Stimulated activated CD4-positive, alpha-beta T cell treated with anti-CD3 and anti-CD28 coated beads, Interleukin-1b, Interleukin-23, amount 100 ng/mL, for 24 hours (primary cell): ENCODE measurements around the gene NYAP2.

Experiments used
- DNase-seq, 4 experiments: peaks; one replicate each; pipeline ENCODE4 v3.0.0-alpha.2; 2020; ENCODE audit warnings: low read depth in 4 of 4, low spot score in 1 of 4

NYAP2 gene

GRCh38 chr2:225615514-225615913 is 216.0 kb downstream of the NYAP2 start:
- DNase-seq: no peak

GRCh38 chr2:225616372-225616771 is 216.9 kb downstream of the NYAP2 start:
- DNase-seq: no peak

GRCh38 chr2:225616848-225617247 is 217.3 kb downstream of the NYAP2 start:
- DNase-seq: no peak

DNA sequence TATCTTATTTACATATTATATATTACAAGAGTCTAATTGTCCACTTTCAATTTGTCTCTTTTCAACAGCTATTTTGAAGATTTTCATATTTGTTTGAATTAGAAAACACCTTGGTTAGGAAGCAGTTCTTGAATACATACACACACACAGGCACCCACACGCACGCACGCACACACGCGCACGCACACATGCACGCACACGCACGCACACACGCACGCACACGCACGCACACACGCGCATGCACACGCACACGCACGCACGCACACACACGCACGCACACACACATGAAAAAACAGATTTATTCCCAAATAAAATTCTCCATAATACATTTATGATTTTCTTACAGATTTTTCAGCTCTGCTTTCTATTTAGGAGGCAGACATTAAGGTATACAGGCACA is 220.7 kb downstream of the NYAP2 start:
- DNase-seq: no peak

GRCh38 chr2:225630824-225631533 is 231.5 kb downstream of the NYAP2 start:
- DNase-seq: no peak

DNA sequence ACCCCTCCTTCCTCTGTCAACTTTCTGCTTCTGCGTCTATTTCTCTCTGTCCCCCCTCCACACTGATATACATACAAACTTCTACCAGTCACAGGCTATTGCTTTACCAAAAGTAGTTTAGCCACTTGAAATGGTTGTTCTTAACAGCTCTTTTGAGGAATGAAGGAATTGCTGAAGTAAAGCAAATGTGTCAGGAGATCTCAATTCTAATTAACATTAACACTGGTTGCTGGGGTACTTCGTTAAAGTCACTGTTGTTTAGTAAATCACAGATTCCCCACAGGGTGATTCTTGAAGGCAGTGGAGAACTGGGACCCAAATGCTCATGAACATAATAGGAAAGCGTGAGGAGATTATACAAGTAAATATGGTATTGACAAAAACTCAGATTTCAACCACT is 232.8 kb downstream of the NYAP2 start:
- DNase-seq: no peak

GRCh38 chr2:225636558-225636957 is 237.0 kb downstream of the NYAP2 start:
- no peak for DNase-seq

DNA sequence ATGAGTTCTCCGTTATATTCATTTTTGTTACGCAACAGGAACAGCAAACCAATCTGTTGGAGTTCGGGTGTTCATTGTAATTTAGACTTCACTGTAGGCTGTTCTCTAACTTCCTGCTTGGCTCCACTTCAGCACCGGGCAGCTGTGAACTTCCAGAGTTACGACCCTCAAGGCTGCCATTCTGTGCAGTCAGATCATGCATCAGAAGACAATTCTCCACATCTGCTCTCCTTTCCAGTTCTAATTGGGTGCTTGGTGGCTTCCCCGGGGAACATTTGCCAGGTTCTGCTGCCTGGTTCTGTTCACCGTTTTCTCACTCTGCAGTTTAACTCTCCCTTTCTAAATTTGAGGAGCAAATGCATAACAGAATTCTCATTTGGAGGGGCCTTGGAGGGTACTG is 237.7 kb downstream of the NYAP2 start:
- no peak for DNase-seq

GRCh38 chr2:225640550-225640949 is 241.0 kb downstream of the NYAP2 start:
- no peak for DNase-seq

GRCh38 chr2:225649274-225649673 is 249.8 kb downstream of the NYAP2 start:
- no peak for DNase-seq

GRCh38 chr2:225650041-225650440 is 250.5 kb downstream of the NYAP2 start:
- no peak for DNase-seq

- peak; percentile 61 to 74 (median 66) for DNase-seq
Measured at GRCh38 chr2:225660262-225661131, 261.0 kb downstream of the NYAP2 start.

- no peak for DNase-seq
Measured at GRCh38 chr2:225662101-225662500, 262.6 kb downstream of the NYAP2 start.

DNA sequence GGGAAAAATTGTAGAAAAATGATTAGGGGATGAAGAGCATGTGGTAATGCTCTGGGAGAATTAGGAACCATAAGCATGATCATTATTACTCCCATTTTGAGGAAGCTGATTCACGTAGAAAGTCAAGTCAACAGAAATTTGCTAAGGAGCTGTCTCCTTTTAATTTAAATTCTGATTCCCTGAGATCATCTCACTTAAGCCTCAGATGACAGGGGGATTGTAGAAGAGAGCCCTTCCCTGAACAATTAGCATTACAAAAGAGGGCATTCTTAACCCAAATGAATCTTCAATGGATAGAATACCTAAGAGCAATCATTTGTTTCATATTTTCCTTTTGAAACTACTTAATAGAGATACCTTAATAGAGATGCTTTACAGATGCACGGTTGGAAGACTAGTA is 267.9 kb downstream of the NYAP2 start:
- no peak for DNase-seq

- DNase-seq: no peak
Measured at GRCh38 chr2:225668606-225669266, 269.2 kb downstream of the NYAP2 start.

DNA sequence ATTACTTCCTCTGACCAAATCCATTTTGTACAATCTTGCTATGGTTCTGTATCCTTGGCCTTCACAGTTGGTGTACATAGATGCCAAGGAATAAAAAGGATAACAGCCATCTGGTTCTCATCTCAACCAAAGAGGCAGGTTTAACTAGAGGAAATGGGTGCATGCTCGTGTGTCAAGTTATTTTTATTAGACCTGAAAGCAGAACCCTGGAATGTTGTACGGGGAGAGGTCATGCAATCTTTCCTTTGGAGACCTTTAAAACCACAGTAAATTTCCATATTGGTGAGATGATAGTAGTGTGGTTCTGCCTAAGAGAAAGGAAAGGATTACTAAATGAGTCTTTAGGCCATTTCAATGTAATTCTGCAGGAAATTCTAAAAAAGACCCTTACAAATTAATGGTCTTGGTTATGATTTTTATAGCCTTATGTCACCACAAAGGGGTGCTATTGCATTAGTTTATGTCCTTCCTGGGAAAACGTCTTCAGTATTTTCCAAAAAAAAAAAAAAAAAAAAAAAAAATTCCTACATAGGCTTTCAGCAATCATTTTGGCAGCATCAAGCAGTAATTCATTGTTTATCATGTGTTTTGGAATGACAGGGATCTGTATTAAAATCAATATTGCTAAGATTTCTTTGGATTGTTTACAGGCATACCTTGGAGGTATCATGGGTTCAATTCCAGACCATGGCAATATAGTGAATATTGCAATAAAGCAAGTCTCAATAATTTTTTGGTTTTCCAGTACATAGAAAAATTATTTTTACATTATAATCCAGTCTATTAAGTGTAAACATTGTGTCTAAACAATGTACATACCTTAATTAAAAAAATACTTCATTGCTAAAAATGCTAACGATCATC is 270.8 kb downstream of the NYAP2 start:
- no peak for DNase-seq

DNA sequence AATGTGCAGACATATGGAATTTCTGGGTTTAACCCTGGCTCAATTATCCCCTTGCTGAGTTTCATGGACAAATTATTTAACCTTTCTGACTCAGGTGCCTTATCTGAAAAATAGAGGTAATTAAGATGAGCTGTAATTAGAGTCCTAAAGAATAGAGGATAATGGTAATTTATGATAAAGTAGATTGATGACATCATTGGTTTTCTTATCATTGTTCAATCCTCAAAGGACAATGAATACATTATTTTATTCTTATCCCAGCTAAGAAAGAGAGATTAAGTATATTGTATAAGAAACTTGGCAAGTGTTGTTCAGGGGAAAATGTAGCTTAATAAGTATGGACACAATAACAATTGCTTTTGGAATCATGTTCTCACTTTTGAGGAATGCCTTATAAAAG is 279.3 kb downstream of the NYAP2 start:
- no peak for DNase-seq

- no peak for DNase-seq
Measured at GRCh38 chr2:225683258-225683657, 283.7 kb downstream of the NYAP2 start.

- no peak for DNase-seq
Measured at GRCh38 chr2:225690153-225690552, 290.6 kb downstream of the NYAP2 start.

DNA sequence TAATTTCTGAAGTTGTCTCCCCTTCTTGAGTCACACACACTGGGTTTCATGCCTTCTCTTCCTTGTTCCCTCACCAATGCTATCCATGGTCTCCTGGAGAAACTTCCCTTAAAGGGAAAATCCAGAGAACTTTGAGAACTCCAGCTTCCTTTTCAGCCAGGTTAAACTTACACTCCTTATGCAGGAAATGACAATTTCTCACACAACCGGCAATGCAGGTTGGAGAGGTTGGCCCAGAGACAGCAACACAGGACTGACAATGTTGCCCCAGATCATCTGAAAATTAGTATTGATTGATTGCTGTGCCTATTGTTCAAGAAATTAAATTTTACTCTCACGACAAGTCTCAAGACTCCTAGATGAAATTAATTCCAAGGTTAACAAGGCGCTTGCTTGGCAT is 292.2 kb downstream of the NYAP2 start:
- DNase-seq: no peak

DNA sequence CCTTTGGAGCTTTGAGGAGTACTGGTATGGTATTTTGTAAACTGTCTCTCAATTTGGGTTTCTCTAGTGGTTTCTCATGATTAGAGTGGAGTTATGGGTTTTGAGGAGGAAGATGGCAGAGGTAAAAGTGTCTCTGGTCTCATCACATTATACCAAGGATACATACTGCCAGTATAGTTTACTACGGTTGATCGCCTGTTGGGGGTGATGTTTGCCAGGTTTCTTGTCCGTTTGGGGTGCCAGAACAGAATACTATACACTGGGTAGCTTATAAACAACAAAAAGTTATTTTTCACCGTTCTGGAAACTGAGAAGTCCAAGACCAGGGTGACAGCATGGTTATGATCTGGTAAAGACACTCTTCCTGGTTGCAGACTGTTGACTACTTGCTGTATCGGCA is 293.7 kb downstream of the NYAP2 start:
- no peak for DNase-seq
